Keratinocyte (primary cell): ENCODE data around the gene HSBP1. TPM values are rescaled to one million over a fixed set of nuclear protein-coding genes. Genes with fewer than 3 reads are reported as not detected.

Experiments used
- DNase-seq: peaks from one replicate; pipeline ENCODE4 v3.0.0-alpha.2; 2011; ENCODE audit warnings: low read depth, missing footprints, low spot score
- FAIRE-seq: peaks from 2 replicates; lab custom pipeline; 2011; peaks lifted over from hg19 to GRCh38; lab: Jason Lieb, UNC
- H2AFZ ChIP-seq: 2 replicates; pipeline ENCODE4 v1.6.0; 2012; ENCODE audit warnings: low read length, control low read depth, inconsistent platforms; ENCODE audit not compliant: control insufficient read depth
- H3K27ac ChIP-seq: 2 replicates; pipeline ENCODE4 v1.5.1; 2011; ENCODE audit warnings: low read length; ENCODE audit not compliant: control insufficient read depth, insufficient read depth
- H3K27me3 ChIP-seq: 3 replicates; pipeline ENCODE4 v1.6.0; 2011; ENCODE audit warnings: low read length; ENCODE audit not compliant: control insufficient read depth, insufficient read depth; ENCODE audit errors: extremely low read depth
- H3K36me3 ChIP-seq, 2 experiments: 2 replicates in 1 of 2; 3 replicates in 1 of 2; pipeline ENCODE4 v1.5.1; 2011; ENCODE audit warnings: low read length in 2 of 2, mild to moderate bottlenecking in 1 of 2; ENCODE audit not compliant: control insufficient read depth in 2 of 2, insufficient read depth in 2 of 2; ENCODE audit errors: extremely low read depth in 1 of 2
- H3K4me1 ChIP-seq: 3 replicates; pipeline ENCODE4 v1.5.1; 2011; ENCODE audit warnings: low read length; ENCODE audit not compliant: control insufficient read depth, insufficient read depth; ENCODE audit errors: extremely low read depth
- H3K4me2 ChIP-seq: 3 replicates; pipeline ENCODE4 v1.6.0; 2011; ENCODE audit warnings: low read depth, low read length; ENCODE audit not compliant: control insufficient read depth, insufficient read depth; ENCODE audit errors: extremely low read depth
- H3K4me3 ChIP-seq, 3 experiments: fragments of 200-600 bp in 1 of 3; sonication (generic) in 1 of 3; 2 replicates in 2 of 3; 3 replicates in 1 of 3; pipeline ENCODE4 v1.5.1; 2011 to 2016; ENCODE audit warnings: low read length in 3 of 3, mild to moderate bottlenecking in 3 of 3, control low read depth in 2 of 3, inconsistent platforms in 1 of 3, low read depth in 1 of 3, mixed read lengths in 1 of 3, mixed run types in 1 of 3, moderate library complexity in 1 of 3; ENCODE audit not compliant: control insufficient read depth in 2 of 3, insufficient read depth in 2 of 3; ENCODE audit errors: extremely low read depth in 1 of 3
- H3K79me2 ChIP-seq: 2 replicates; pipeline ENCODE4 v1.6.0; 2012; ENCODE audit warnings: low read length; ENCODE audit not compliant: control insufficient read depth, insufficient read depth
- H3K9ac ChIP-seq: 3 replicates; pipeline ENCODE4 v1.6.0; 2011; ENCODE audit warnings: low read length; ENCODE audit not compliant: control insufficient read depth, insufficient read depth; ENCODE audit errors: extremely low read depth
- H3K9me1 ChIP-seq: 3 replicates; pipeline ENCODE4 v1.6.0; 2011; ENCODE audit warnings: low read length; ENCODE audit not compliant: control insufficient read depth, insufficient read depth; ENCODE audit errors: extremely low read depth
- H3K9me3 ChIP-seq: 2 replicates; pipeline ENCODE4 v1.5.1; 2012; ENCODE audit warnings: low read depth, low read length; ENCODE audit not compliant: control insufficient read depth
- H4K20me1 ChIP-seq: 3 replicates; pipeline ENCODE4 v1.6.0; 2011; ENCODE audit warnings: low read length; ENCODE audit not compliant: control insufficient read depth, insufficient read depth; ENCODE audit errors: extremely low read depth
- EZH2 ChIP-seq: IDR thresholded peaks from one replicate; pipeline ENCODE4 v1.6.1; 2012; ENCODE audit warnings: inconsistent platforms, mild to moderate bottlenecking, low read length, moderate library complexity
- dilution Hi-C: fragments of 300-500 bp; cut with MboI; formaldehyde crosslinking; loops from one replicate; pipeline ENCODE4 v1.7.0; 2020; ENCODE audit warnings: low sequenced_read_pairs; ENCODE audit not compliant: extremely low pct_ligation_motif_present
- polyA plus RNA-seq, 5 experiments: library from polyadenylated mRNA; depleted of rRNA in 3 of 5; stranded (reverse) in 3 of 5; stranded (forward) in 1 of 5; unstranded in 1 of 5; fragments of >200 nt; gene quantifications; 1 replicate in 1 of 5; 2 replicates in 3 of 5; 3 replicates in 1 of 5; pipeline versions ENCODE4 v1.2.1 to v1.2.3, GENCODE V29; 2011 to 2012; ENCODE audit warnings: missing spikeins in 2 of 5, low read depth in 1 of 5, low replicate concordance in 1 of 5
- TF ChIP-seq, protein P1 (sequence below), 3 experiments: IDR thresholded peaks in 1 of 3; conservative IDR thresholded peaks in 1 of 3; optimal IDR thresholded peaks in 1 of 3; 2 replicates in 2 of 3; 3 replicates in 1 of 3; pipeline versions ENCODE3 to v1.5.1; 2011; ENCODE audit warnings: low read length in 3 of 3, mild to moderate bottlenecking in 3 of 3, moderate library complexity in 2 of 3, control low read depth in 1 of 3, inconsistent platforms in 1 of 3; ENCODE audit not compliant: insufficient read depth in 2 of 3; ENCODE audit errors: extremely low read depth in 1 of 3

HSBP1 gene
- polyA plus RNA-seq, 1 donor (not counting 4 experiments of a cell fraction or from before 2014, with no cell fraction given): 264 TPM

DNA sequence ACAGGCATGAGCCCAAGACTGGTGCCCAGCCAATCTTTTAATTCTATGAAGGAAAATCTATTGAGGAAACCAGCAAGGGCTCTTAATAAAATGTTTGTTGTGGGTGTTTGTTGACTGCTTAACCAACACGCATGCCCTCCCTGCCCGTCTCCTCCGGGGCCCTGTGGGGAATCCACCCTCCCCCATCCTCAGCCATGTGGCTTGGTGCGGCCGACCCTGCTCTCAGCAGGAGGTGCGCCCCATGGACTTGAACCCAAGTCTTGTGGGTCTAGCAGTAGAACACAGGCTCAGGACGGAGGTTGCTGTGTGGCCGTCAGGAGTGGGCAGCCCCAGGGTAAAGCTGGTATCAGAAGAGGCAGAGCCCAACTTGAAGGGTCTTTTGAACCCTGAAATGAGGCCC lies 46.1 kb downstream of the HSBP1 start:
- Histone ChIP-seq H2AFZ (no peak overlapping the region), H4K20me1 (no peaks in the 10 kb centered on the region), H3K36me3 (no peaks in the 10 kb centered on the region), H3K9me3 (no peaks in the 10 kb centered on the region), H3K4me3 (no peak overlapping the region), H3K27me3 (peaks cover 3% of the 10 kb centered on the region), H3K9ac (no peak overlapping the region), H3K4me2 (no peak overlapping the region), H3K79me2 (no peaks in the 10 kb centered on the region), H3K9me1 (no peaks in the 10 kb centered on the region), H3K27ac (no peak overlapping the region), H3K4me1 (no peaks in the 10 kb centered on the region)
- TF ChIP-seq, protein P1, sequence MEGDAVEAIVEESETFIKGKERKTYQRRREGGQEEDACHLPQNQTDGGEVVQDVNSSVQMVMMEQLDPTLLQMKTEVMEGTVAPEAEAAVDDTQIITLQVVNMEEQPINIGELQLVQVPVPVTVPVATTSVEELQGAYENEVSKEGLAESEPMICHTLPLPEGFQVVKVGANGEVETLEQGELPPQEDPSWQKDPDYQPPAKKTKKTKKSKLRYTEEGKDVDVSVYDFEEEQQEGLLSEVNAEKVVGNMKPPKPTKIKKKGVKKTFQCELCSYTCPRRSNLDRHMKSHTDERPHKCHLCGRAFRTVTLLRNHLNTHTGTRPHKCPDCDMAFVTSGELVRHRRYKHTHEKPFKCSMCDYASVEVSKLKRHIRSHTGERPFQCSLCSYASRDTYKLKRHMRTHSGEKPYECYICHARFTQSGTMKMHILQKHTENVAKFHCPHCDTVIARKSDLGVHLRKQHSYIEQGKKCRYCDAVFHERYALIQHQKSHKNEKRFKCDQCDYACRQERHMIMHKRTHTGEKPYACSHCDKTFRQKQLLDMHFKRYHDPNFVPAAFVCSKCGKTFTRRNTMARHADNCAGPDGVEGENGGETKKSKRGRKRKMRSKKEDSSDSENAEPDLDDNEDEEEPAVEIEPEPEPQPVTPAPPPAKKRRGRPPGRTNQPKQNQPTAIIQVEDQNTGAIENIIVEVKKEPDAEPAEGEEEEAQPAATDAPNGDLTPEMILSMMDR (optimal IDR thresholded peaks at IDR 0.05 in 1 of 3, IDR thresholded peaks at IDR 0.05 in 1 of 3, conservative IDR thresholded peaks at IDR 0.05 in 1 of 3; ENCODE audit: extremely low read depth in 1 of 3, insufficient read depth in 2 of 3, low read length in 3 of 3): no peak
- no peak for TF ChIP-seq EZH2
- DNase-seq (no peak), FAIRE-seq (no peak)
- dilution Hi-C loops: no loop called here

GRCh38 chr16:83854420-83854819 lies 46.6 kb downstream of the HSBP1 start:
- Histone ChIP-seq H2AFZ (no peak overlapping the region), H3K27ac (no peak overlapping the region), H3K36me3 (no peaks in the 10 kb centered on the region), H3K9me1 (no peaks in the 10 kb centered on the region), H3K4me1 (no peaks in the 10 kb centered on the region), H3K4me2 (no peak overlapping the region), H3K9ac (no peak overlapping the region), H4K20me1 (no peaks in the 10 kb centered on the region), H3K4me3 (no peak overlapping the region), H3K9me3 (no peaks in the 10 kb centered on the region), H3K27me3 (peaks cover 3% of the 10 kb centered on the region), H3K79me2 (no peaks in the 10 kb centered on the region)
- TF ChIP-seq, protein P1 (optimal IDR thresholded peaks at IDR 0.05 in 1 of 3, IDR thresholded peaks at IDR 0.05 in 1 of 3, conservative IDR thresholded peaks at IDR 0.05 in 1 of 3; ENCODE audit: extremely low read depth in 1 of 3, insufficient read depth in 2 of 3, low read length in 3 of 3): no peak
- TF ChIP-seq EZH2: no peak
- no peak for DNase-seq
- FAIRE-seq: no peak
- dilution Hi-C loops: no loop called here
